Stromal cell of bone marrow (primary cell): ENCODE measurements around the gene NKAIN1.
A peak's percentile ranks its signal among the peaks of the same experiment; 100 is the strongest.
"Not testable (repeated sequence)": the region's sequence is repeated elsewhere in the genome, so short reads cannot be mapped to it uniquely, and the experiment has no call there.

Experiments used
- DNase-seq: peaks from one replicate; pipeline ENCODE4 v3.0.0-alpha.2; 2012; ENCODE audit warnings: low read depth

The NKAIN1 gene

GRCh38 chr1:31239653-31240241, at the start of gene NKAIN1:
NKAIN1 (minus strand) TSS chr1:31239887; CDS start chr1:31239547, 340 bp downstream.
- DNase-seq, result no peak

DNA sequence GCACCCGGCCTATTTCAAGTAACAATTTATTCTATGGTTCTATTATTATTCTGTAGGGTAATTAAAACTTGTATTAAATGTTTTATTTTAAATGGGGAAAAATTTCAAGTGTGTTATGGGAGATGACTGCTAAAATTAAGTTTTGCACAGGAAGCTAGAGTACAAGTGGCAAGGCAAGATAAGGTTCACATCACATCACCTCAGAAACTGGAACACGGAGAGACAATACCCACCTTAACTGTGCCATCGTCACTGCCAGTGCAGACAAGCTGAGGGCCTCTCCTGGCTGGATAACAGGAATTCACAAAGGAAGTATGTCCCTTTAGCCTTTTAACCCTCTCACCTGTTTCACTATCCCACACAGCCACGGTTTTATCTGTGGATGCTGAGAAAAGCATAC, 49.3 kb upstream of the NKAIN1 start:
- no peak for DNase-seq

DNA sequence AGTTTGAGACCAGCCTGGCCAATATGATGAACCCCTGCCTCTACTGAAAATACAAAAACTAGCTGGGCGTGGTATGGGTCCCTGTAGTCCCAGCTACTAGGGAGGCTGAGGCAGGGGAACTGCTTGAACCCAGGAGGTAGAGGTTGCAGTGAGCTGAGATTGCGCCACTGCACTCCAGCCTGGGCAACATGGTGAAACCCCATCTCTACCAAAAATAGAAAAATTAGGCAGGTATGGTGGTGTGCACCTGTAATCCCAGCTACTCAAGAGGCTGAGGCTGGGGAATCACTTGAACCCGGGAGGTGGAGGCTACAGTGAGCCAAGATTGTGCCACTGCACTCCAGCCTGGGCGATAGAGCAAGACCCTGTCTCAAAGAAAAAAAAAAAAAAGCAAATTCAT, 48.1 kb upstream of the NKAIN1 start:
- not testable (repeated sequence) for DNase-seq

DNA sequence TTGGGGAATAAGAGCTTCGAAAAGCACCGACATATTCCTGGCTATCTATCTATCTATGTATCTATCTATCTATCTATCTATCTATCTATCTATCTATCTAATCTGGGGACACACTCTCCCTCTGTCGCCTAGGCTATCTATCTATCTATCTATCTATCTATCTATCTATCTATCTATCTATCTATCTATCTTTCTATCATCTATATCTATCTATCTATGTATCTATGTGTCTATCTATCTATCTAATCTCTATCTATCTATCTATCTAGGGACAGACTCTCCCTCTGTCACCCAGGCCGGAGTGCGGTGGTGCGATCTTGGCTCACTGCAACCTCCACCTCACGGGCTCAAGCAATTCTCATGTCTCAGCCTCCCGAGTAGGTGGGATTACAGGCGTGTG, 42.7 kb upstream of the NKAIN1 start:
- not testable (repeated sequence) for DNase-seq

- no peak for DNase-seq
These were observed 33.9 kb upstream of the NKAIN1 start for GRCh38 chr1:31273619-31274018.

DNA sequence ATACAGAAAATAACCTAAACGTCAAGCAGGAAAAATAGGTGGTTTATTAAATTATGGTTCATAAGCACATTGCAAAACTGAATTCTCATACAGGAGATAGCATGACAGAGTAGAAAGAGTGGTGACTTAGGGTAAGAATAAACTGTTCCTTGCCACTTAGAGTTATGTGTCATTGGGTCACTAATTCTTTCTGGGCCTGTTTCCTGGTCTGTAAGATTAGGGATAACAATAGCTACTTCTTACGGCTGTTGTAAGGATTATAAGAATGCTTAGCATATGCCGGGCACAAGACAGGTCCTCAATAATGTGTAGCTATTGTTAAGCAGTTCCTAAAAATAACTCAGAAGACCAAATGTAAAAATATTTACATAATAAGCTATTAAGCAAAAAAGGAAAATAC, 32.7 kb upstream of the NKAIN1 start:
- DNase-seq, result no peak

DNA sequence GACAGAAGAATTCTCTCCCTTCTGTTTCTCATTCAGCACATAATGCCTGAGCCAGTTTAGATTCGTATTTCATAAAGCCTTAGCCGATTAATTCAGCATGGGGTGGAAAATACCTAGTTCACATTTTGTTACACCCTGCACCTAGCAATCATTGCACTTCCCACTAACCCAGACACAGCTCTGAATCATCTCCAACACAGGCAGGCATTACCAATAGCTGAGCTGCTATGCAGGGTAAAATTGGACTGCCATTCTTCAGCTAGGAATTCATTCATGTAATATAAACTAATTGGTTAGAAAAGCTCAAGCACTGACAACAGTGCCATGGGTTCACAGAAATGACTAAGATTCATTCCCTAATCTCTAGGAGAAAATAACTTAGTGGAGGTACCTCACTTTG, 26.9 kb upstream of the NKAIN1 start:
- DNase-seq, result no peak

DNA sequence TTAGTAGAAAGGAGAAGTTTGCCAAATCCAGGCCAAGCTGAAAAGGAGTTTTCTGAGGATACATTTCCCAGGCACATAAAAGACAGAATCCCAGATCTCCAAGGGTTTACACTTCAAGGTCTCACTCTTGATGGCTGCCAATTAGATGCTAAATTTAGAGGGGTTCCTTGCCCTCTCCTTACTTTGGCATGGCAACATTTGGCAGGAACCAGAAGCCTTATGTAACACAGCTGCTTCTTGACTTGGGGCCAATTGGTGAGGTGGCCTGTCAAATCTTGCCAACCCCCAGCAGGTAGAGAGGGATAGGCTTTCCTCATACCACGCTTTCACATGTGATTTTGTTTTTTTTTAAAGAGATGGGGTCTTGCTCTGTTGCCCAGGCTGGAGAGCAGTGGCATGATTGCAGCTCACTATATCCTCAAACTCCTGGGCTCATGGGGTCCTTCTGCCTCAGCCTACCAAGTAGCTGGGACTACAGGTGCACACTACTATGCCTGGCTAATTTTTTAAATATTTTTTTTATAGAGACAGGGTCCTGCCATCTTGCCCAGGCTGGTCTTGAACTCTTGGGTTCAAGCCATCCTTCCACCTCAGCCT, 25.2 kb upstream of the NKAIN1 start:
- no peak for DNase-seq

- DNase-seq, result no peak
These were observed 23.7 kb upstream of the NKAIN1 start for GRCh38 chr1:31263408-31263807.

DNA sequence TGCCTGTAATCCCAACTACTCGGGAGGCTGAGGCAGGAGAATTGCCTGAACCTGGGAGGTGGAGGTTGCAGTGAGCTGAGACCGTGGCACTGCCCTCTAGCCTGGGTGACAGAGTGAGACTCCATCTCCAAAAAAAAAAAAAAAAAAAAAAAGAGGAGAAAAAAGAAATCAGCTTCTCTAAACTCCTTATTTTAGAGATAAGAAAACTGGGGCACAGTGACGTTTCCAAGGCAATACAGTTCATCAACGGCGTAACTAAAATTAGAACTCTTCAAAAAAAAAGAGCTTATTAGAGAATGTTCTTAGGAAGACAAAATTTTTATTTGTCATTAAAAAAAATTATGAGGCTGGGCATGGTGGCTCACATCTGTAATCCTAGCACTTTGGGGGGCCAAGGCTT, 22.7 kb upstream of the NKAIN1 start:
- not testable (repeated sequence) for DNase-seq

DNA sequence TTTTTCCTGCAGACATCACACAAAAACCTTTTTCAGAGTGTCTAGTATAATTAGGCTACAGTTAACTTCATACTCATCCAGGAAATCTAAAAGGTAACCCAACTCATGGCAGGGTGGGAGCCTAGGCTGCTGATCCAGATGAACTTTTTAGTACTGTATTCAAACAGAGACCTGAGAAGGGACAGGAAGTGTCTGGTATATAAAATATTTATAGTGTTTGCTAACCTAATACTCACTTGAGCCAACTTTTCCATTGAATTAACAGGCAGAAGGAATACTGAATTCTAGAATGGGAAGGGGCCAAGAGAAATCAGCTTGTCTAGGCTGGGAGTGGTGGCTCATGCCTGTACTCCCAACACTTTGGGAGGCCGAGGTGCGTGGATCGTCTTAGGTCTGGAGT, 22.2 kb upstream of the NKAIN1 start:
- no peak for DNase-seq

GRCh38 chr1:31259746-31260145, 20.1 kb upstream of the NKAIN1 start:
- DNase-seq, result no peak

- no peak for DNase-seq
These were observed 18.9 kb upstream of the NKAIN1 start for GRCh38 chr1:31258581-31258980.

DNA sequence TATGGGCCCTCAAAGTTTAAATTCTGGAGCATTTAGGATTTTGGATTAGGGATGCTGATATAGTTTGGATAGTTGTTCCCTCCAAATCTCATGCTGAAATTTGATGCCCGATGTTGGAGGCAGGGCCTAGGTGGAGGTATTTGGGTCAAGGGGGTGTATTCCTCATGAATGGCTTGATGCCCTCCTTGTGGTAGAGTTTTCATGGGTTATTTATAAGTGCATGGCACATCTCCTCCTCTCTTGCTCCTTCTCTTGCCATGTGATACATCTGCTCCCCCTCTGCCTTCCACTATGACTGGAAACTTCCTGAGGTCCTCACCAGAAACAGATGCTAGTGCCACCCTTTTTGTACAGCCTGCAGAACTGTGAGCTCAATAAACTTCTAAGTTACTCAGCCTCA, 17.5 kb upstream of the NKAIN1 start:
- no peak for DNase-seq

- DNase-seq, result no peak
These were observed 10.2 kb upstream of the NKAIN1 start for GRCh38 chr1:31249854-31250253.

DNA sequence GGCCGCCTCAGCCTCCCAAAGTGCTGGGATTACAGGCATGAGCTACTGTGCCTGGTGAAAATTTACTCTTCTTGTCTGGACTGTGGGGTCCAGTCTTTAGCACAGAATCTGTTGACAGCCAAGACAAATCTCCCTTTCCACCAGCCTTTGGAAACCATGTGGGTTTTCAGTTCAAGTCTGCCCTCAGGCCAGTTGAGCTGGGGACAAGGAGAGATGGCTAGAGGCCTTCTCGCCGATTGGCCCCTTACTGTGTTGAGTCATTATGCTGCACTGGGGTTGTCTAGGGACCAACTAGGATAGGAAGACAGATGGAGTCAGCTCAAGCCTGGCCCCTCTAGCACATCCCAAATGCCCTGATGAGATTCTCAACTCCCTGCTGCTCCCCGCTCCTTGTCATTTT, 8.6 kb upstream of the NKAIN1 start:
- DNase-seq, result no peak

- DNase-seq, result no peak
These were observed 4.6 kb upstream of the NKAIN1 start for GRCh38 chr1:31244326-31244725.

DNA sequence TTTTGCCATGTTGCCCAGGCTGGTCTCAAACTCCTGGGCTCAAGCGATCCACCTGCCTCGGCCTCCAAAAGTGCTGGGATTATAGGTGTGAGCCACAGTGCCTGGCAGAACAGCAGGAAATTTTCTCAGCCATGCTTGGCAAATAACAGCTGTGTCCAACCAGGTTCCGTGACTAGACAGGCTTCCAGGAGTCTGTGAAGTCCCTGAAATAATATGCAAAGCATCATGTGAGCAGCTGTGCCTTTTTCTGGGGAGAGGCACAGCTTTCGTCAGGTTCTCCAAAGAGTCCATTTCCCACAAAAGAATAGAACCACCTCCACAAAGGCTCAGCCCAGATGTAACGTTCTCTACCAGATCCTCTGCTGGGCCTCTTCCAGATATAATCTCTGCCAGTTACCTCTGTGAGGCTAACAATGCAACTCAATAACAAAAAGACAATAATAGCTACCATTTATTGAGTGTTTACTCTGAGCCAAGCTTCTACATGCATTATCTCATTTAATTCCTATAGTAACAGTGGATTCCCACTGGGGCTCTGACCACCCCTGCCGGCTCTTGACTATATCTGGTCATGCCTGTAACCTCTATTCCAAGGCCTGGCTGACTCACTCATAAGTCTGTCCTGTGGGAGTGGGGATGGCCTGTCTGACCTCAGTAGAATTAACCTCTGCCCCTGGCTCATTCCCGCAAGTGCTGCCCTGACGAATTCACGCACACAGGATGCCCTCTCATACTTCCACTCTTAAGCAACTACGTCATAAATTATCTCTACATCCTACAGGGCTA, 4.0 kb upstream of the NKAIN1 start:
- peak; percentile 7 for DNase-seq

DNA sequence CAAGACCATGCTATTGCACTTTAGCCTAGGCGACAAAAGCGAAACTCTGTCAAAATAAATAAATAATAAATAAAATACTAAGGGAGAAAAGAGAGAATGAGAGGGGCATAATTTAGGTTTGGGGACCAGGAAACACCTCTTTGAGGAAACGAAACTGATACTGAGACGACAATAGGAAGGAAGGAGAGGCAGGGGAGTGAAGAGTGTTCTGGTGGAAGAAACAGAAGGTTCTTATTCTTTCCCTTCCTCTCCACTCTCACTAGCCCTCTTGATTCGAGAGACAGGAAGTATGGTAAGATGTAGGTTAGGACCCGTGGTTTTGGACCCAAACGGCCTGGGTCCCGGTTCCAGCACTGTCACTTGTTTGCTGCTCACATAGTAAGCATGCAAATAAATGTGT, 1.6 kb upstream of the NKAIN1 start:
- no peak for DNase-seq

- no peak for DNase-seq
These were observed 587 bp downstream of the NKAIN1 start for GRCh38 chr1:31238986-31239613.

DNA sequence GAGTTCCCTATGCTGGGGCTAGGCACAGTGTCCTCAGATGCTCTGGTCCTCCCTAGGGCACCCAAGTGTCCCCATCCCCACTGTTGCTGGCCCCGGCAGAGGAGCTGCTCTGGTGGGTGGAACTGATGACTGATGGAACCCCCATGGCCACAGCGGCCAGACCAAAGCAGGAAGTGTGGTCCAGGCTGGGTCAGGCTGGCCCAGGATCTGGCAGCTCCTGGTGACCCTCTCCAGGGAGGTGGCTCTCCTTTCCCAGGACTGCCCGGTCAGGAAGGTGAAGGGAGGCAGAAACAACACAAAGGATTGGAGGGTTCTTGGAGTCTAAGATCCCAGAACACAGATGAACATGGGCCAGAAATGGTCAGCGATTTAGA, 1.1 kb downstream of the NKAIN1 start:
- DNase-seq, result no peak

- DNase-seq, result no peak
These were observed 4.8 kb downstream of the NKAIN1 start for GRCh38 chr1:31234870-31235269.

- DNase-seq, result no peak
These were observed 5.5 kb downstream of the NKAIN1 start for GRCh38 chr1:31234123-31234708.
